Dermis microvascular lymphatic vessel endothelial cell (primary cell): ENCODE data around the gene LSM7. TPM values are rescaled to one million over a fixed set of nuclear protein-coding genes. Genes with fewer than 3 reads are reported as not detected.
A peak's percentile ranks its signal among the peaks of the same experiment; 100 is the strongest.
"Not testable (repeated sequence)": the region's sequence is repeated elsewhere in the genome, so short reads cannot be mapped to it uniquely, and the experiment has no call there.

Source experiments
- DNase-seq, 2 donors: peaks; one replicate each; pipeline versions ENCODE4 v3.0.0 to v3.0.0-alpha.2; 2010; ENCODE audit warnings: low read depth in 2 of 2
- total RNA-seq: library from RNA; depleted of rRNA; stranded (reverse); fragments of >200 nt; gene quantifications from 2 replicates; pipeline ENCODE4 v1.2.1, GENCODE V29; 2014

Gene LSM7
- total RNA-seq, 1 donor from 2014 or later: 94.4 TPM

DNA sequence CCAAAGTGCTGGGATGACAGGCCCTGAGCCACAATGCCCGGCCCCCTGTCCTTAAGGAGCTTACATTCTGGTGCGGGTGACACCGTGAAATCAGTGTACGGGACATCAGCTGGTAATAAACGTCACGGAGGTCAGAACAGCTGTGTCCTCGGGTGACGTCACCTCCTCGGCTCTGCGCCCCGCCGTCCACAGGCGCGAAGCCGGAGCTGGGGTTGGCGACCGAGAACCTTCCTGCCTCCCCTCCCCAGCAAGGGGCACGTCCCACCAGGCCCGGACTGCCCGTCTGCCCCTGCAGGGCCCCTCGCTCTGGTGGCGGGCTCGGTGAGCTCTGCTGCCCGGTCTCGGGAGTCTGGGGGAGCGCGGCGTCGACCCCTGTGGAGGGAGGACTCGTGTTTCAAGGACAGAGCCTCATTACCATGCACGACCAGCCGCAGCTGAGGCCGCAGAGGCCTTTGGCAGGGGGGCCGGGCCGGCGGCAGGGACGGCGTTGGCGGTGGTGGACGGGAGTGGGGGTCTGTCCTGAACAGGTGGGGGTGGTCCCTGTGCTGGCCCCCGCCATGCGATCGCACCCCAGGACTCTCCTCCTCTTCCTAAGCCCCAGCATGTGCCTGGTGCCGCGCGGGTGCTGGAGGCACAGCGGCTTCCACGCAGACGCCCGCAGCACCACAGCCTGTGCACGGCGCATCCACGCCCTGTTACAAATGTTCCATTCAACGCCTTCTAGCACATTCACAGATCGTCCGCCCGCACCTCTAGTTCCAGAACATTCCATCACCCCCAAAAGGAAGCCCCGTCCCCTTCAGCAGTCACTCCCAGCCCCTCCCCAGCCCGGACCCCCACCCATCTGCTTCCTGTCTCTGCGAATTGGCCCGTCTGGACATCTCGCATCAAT lies 25.8 kb downstream of the LSM7 start:
- DNase-seq: peak in 1 of 2 donors; percentile 47

DNA sequence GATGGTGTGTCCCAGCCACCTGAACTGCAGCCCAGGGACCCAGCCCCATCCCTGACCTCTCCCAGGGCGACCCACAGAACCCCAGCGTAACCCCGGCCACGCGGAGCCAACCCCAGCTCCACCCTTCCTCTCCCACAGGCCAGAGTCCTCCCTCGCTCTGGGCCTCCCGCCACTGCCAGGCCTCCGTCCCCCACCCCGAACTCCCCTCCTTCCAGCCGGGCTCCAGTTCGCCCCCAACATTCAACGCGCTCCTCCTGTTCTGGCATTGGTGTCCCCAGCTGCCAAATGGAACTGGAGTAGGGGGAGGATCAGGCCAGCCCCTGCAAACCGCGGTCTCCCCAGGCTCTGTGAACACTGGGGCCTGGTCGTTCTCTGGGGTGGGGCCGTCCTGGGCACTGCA lies 27.9 kb downstream of the LSM7 start:
- DNase-seq: no peak

DNA sequence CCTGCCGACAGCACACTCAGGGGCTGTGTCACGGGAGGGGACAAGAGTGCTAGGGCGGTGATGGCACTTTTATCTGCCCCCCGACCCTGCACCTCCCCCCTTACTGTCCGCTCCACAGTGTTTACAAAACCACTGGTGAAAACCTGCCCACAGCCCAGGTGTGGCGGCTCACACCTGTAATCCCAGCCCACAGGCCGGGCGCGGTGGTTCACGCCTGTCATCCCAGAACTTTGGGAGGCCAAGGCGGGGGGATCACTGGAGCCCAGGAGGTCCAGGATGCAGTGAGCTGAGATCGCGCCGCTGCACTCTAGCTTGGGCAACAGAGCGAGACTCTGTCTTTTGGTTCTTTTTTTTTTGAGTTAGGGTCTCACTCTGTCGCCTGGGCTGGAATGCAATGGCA lies 32.2 kb downstream of the LSM7 start:
- DNase-seq: no peak

DNA sequence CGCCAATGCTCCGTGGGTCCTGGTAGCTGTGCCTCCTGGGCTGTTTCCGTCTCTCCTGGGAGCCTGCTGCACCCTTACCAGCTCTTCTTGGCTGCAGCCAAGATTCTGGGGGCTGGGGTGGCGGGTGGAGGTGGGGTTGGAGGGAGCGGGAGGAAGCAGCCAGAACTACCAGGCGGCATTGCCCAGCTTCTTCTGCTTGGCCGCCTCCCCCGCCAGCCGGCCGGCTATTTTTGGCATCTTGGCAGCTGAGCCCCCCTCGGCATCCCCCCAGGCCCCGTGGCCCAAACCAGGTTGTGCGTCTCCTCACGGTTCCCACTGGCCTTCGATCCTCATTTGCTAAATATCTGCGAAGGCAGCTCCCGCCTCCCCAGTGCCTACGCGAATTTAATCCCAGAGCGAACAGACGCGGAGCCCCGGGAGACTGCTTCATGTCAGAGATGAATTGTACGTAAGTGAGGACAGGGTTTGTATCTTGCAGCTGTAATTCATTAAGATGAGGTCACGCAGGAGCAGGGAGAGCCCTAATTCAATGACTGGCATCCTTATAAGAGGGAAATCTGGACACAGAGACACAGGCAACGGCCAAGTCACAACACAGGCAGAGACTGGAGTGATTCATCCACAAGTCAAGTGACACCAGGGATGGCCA lies 33.6 kb downstream of the LSM7 start:
- DNase-seq: no peak

DNA sequence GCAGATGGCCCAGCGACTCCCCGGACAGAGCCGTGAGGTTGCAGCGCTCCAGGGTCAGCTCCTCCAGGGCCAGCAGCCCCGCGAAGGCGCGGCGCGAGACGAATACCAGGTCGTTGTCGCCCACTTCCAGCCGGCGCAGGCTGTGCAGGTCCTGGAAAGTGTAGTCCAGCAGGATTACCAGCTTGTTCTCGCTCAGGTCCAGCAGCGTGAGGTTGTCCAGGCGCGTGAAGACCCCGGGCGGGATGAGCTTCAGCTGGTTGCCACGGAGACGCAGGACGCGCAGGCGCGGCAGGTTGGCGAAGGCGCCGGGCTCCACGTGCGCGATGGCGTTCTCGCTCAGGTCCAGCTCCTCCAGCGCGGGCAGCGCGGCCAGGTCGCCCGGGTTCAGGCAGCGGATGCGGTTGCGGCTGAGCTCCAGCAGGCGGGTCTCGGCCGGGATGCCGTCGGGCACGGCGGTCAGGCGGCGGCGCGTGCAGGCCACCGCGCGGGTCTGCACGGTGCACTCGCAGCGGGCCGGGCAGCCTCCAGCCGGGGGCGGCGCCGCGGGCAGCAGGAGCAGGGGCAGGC lies 37.1 kb downstream of the LSM7 start:
- no peak for DNase-seq

DNA sequence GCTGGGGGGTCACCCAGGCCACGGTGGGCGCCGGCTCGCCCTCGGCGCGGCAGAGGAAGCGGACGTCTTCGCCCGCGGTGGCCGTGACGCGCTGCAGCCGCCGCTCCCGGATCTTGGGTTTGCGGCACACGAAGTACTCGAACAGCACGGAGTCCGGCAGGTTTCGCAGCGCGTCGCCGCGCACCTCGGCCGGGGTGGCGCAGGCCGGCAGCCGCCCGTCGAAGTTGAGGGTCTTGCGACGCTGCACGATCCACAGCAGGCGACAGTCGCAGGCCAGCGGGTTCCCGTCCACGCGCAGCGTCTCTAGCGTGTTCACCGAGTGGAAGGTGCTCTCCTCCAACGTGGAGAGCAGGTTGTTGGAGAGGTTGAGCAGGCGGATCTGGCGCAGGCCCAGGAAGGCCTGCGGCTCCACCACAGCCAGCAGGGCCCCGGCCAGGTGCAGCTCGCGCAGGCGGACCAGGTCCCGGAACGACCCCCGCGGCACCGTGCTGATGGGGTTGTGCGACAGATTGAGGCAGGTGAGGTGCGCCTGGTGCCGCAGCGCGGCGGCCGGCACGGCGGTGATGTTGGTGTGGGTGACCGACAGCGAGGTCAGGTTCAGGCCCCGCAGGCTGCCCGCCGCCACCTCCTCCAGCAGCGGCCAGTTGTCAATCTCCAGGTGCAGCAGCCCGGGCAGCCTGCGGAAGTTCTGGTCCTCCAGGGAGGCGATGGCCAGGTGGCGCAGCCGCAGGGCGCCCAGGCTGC lies 37.8 kb downstream of the LSM7 start:
- no peak for DNase-seq

DNA sequence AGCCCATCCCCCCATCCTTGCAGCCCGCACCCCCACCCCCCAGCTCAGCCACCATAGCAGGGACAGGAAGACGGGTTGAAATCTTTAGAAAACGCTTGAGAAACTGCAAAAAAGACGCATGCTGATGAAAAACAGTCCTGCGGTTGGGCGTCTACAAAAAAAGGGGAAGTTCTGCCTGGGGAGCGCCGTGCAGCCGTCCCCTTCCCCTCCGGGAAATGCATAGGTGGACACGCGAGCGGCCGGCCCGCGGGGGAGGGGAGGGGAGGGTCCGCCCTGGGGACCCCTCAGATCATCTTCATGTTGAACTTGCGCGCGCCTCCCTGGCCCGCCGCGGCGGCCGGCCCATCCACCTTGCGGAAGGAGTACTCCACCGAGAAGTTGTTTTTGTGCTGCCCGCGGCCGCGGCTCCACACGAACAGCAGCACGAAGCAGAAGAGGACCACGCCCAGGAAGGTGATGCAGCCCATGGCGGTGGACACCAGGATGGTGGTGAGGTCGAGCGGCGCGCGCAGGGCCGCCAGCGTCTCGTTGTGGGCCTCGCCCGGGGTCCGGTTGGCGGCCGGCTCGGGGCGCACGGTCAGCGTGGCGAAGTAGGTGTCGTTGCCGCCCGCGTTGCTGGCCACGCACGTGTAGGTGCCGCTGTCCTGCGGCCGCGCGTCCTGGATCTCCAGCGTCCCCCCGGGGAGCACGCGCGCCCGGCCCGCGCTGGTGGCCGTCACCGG lies 38.5 kb downstream of the LSM7 start:
- DNase-seq: no peak

DNA sequence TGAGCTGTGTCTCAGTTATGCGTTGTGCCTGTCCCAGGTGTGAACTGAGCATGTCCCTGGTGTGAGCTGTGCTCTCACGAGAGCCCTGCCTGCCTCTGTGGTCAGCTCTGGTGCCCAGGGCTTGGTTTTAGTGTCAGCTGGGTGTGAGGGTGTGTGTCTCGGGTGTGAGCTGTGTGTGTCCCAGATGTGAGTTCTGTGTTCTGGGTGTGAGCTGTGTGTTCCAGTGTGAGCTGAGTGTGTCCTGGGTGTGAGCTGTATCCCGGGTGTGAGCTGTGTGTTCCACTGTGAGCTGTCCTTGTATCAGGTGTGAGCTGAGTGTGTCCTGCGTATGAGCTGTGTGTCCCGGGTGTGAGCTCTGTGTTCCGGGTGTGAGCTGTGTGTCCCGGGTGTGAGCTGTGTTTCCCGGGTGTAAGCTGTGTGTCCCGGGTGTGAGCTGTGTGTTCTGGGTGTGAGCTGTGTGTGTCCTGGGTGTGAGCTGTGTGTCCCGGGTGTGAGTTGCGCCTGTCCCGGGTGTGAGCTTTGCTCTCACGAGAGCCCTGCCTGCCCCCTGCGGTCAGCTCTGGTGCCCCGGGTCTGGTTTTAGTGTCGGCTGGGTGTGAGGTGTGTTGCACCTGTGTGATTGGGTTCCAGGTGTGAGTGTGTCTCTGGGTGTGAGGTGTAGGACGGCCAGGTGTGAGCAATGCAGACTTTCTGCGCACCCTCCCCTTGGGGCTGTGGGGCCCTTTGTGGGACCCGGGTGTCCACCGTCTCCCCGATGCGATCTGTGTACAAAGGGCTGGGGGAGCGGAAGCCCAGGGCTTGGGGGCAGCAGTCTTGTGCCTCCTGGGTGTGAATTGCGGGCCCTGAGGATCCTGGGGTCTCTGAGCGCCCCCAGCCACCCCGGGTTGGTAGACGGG lies 39.3 kb downstream of the LSM7 start:
- no peak for DNase-seq

DNA sequence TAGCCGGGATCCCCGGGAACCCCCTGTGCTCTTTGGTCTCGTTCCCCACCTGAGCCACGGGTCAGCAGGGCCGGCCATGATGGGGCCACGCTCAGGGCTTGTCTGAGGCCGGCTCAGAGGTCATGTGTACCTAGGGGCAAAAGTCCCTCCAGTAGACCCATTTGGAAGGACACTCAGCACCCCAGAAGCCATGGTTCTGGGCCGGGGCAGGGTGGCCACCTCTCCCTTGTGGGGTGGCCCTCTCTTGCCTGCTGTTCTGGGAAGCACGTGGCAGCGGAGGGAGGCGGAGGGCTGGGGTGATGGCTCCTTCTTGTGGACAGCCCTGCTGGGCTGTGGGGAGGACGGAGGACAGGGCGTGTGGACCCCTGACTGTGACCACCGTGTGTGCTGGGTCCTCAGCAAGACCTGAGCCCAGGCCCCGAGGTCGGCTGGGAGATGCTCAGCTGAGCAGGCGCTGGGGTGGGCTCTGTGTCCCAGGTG lies 40.0 kb downstream of the LSM7 start:
- no peak for DNase-seq

DNA sequence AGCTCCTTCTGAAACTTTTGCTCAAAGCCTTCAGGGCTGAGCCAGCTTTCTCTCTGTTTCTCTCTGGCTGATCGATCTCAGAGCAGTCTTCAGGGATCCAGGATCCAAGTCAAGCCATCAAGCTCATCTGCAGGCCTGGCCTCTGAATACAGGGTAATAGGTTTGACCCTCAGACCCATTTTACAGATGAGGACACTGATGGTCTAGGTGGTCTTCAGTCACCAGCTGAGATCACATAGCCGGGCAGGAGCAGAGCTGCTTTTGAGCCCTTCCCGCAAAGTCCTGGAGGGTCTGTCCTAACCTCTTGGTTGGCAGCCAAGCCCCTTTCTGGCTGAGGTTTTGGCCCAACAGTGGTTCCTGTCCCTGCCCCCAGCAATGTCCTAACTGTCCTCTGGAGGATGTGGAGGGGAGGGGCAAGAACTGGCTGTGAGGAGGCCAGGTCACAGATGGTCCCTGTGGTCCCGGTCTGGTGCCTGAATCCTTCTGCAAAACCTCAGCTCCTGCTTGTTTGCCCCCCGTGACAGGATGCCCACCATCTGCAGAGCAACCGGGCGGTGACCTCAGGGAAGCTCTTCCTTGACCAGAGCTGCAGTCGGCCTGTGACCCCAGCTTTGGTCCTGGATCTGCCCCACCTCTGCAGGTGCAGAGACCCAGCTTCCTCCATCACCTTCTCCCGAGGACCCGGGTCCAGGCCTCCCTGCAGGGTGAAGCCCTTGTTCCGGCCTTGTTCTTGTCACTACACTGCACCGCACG lies 40.6 kb downstream of the LSM7 start:
- no peak for DNase-seq

DNA sequence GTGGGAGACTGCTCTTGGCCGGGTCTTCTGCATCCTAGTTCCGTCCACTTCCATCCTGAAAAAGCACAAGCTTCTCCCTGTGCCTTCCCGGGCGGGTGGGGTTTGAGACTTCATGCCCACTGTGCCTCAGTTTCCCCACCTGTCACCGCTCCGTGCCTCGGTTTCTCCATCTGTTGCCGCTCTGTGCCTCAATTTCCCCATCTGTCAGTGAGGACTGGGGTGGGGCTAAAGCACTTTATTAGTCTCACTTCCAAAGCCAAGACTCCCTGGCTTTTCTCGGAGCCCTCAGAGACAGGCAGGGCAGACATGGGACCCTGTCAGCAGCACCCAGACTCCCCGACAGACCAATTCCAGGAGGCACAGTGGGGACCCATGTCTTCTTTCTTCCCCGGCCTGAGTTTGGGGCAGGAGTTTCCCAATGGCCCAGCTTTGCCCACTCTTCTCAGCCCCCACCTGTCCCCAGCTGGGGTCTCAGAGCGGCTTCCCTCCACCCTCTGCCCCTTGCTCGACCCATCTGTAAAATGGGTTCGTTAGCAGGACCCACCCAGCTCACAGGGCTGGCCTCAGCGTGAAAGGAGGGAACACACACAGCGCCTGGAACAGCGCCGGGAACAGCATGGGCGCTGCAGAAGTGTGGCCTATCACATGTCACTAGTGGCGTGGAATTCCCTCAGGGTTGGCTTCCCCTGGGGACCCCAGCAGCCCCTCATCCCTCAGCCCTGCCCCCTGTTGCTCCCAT lies 41.8 kb downstream of the LSM7 start:
- no peak for DNase-seq

DNA sequence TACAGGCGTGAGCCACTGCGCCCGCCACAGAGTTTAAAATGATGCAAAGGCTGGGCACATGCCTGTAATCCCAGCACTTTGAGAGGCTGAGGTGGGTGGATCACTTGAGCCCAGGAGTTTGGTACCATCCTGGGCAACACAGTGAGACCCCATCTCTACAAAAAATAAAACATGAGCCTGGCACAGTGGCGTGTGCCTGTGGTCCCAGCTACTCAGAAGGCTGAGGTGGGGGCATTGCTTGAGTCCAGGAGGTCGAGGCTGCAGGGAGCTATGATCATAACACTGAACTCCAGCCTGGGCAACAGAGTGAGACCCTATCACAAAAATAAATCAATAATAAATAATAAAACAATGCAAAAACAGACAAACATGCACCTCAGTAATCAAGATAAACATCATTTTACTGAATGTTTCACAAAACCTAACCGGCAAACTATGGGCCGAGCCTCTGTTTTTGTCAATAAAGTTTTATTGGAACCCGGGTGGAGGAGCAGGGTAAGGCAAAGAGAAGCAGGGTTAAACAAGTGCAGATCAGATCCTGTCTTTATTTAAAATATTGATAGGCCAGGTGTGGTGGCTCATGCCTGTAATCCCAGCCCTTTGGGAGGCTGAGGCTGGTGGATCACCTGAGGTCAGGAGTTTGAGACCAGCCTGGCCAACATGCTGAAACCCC lies 44.4 kb downstream of the LSM7 start:
- DNase-seq: no peak

DNA sequence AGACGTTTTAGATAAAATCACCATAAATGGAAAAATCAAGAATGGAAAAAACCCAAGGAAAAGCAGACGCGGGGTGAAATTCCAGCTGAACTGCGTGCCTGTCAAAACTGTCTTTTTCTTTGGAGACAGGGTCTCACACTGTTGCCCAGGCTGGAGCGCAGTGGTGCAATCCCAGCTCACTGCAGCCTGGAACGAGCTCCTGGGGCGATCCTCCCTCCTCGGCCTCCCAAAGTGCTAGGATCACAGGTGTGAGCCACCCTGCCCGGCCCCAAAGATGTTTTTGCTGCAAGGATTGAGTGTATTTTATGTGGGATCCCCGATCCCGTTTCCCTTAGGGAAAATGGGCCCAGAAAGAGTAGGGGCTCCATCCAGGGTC lies 45.5 kb downstream of the LSM7 start:
- DNase-seq: no peak

DNA sequence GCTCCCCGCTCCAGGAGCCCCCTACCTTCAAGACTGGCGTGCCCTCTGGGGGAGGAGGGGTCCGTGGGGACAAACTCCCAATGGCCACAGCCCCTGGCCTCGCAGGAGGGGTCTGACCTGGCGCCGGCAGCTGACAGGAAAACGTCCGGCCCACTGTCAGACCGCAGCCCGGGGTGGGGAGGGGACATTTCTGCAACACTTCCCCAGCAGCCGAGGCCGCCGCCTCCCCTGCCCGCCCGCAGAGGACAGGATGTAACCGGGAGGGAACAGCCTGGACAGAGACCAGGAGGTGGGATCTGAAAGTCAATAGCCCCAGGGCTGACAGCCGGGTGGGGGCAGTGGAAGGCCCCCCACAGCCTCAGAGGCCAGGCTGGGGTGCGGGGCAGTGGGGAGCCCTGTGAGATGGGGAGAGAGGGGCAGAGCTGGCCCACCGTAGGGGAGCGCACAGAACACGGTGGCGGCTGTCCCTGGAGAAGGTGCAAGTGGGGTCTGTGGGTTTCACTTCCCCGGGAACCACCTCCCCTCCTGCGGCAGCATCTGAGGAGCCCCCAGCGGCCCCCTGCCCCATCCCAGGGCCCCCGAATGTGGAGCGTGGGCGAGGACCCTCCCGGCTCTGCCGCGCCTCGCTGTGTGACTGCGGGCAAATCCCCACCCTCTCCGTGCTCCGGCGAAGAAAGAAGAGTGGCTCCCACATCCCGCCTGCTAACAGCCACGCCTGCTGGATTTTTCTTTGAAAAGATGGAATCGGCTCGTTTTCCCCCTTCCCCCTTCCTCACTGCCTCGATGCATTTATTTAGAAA lies 46.1 kb downstream of the LSM7 start, which contains the start of gene PEAK3:
TSS of gene PEAK3 (minus strand) at position 114 of the 800 bp plus-strand sequence. CDS start 1,244 bp downstream, outside the sequence.
- peak in 1 of 2 donors; percentile 39 for DNase-seq

DNA sequence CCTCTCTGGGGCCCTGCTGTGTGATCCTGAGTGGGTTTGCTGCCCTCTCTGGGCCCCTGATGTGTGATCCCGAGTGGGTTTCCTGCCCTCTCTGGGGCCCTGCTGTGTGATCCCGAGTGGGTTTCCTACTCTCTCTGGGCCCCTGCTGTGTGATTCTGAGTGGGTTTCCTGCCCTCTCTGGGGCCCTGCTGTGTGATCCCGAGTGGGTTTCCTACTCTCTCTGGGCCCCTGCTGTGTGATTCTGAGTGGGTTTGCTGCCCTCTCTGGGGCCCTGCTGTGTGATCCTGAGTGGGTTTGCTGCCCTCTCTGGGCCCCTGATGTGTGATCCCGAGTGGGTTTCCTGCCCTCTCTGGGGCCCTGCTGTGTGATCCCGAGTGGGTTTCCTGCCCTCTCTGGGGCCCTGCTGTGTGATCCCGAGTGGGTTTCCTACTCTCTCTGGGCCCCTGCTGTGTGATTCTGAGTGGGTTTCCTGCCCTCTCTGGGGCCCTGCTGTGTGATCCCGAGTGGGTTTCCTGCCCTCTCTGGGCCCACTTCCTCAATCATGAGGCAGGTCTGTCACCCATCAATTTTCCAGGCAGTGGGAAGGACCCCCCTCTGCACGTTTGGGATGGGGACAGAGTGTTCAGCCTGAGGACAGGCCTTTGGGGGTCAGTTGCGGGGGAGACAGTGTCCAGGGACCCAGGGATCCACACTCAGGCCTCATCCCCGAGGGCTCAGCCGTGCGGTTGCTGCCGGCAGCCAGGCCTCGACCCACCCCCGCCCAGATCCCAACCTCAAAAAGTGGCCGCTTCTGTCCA lies 46.9 kb downstream of the LSM7 start:
- DNase-seq: not testable (repeated sequence)

DNA sequence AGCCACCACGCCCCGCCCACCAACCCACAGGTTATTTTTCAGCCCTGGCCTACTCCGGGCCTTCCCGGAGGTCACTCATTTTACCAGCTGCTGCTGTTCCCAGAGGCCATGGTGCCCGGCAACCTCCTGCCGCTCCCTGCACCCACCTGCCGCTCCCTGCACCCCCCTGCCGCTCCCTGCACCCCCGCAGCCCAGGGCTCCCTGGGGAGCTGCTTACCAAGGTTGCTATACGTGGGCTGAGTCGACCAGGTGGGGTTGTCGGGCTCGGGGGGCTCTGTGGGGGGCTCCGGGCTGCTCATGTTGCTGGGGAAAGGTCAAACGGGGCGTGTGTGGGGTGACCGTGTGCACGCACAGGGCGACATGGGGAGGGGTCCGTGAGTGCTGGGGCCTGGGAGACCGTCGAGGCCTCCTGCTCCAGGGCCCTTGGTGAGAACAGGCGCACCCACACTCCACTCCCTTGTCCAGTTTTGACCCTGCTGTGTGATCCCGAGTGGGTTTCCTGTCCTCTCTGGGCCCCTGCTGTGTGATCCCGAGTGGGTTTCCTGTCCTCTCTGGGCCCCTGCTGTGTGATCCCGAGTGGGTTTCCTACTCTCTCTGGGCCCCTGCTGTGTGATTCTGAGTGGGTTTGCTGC lies 47.6 kb downstream of the LSM7 start:
- no peak for DNase-seq
